K562 (cell line): Measurements from ENCODE around the gene HPGDS. TPM values are rescaled to one million over a fixed set of nuclear protein-coding genes. Genes with fewer than 3 reads are reported as not detected.

ENCODE experiments used
- ATAC-seq: fragments of 200-7000 bp; cut with Tn5 transposase; 3 replicates; pipeline ENCODE4 v1.9.1; 2020; ENCODE audit warnings: moderate library complexity
- BruUV-seq: library from RNA; stranded (reverse); fragments of 400-500 nt; replicated peaks from 2 replicates; lab custom pipeline; 2021; lab: Mats Ljungman, UMichigan
- CTCF ChIA-PET: fragments of 300-600 bp; formaldehyde crosslinking; extraction: SDS; loops from one replicate; lab custom pipeline; 2021; ENCODE audit warnings: low intra/inter-chr PET ratio; lab: Yijun Ruan, JAX
- POLR2A ChIA-PET: fragments of 300-600, 350-650 bp; sonication (Branson Sonifier 250); formaldehyde crosslinking; extraction: SDS; loops from one replicate; lab custom pipeline; 2021; ENCODE audit warnings: antibody characterized with exemption, inconsistent platforms; lab: Yijun Ruan, JAX
- DNase-seq, 4 experiments: peaks; one replicate each; pipeline versions ENCODE4 v3.0.0 to v3.0.0-alpha.2; 2011 to 2018; ENCODE audit warnings: low spot score in 3 of 4, mixed read lengths in 3 of 4; ENCODE audit errors: extremely low read depth in 1 of 4
- FAIRE-seq: peaks from 2 replicates; lab custom pipeline; 2011; peaks lifted over from hg19 to GRCh38; lab: Jason Lieb, UNC
- H2AFZ ChIP-seq: 2 replicates; pipeline ENCODE4 v1.6.0; 2011; ENCODE audit warnings: low read depth, low read length, control low read depth, inconsistent platforms
- H3K27ac ChIP-seq: fragments of 200-600 bp; 3 replicates; pipeline ENCODE4 v1.8.0; 2011; ENCODE audit warnings: low read depth, mild to moderate bottlenecking, control low read depth, inconsistent platforms, low read length, moderate library complexity, mixed read lengths; ENCODE audit errors: extremely low read depth
- H3K27me3 ChIP-seq, 2 experiments: fragments of 300-600 bp in 1 of 2; 2 replicates in 1 of 2; 3 replicates in 1 of 2; pipeline versions ENCODE4 v1.6.0 to v1.8.0; 2011; ENCODE audit warnings: inconsistent platforms in 2 of 2, low read length in 2 of 2, mild to moderate bottlenecking in 1 of 2, mixed read lengths in 1 of 2, moderate library complexity in 1 of 2; ENCODE audit not compliant: control insufficient read depth in 2 of 2, insufficient read depth in 2 of 2
- H3K36me3 ChIP-seq: fragments of 300-600 bp; 3 replicates; pipeline ENCODE4 v1.8.0; 2011; ENCODE audit warnings: mild to moderate bottlenecking, low read length, inconsistent platforms; ENCODE audit not compliant: control insufficient read depth, insufficient read depth
- H3K4me1 ChIP-seq, 2 experiments: fragments of 200-600 bp in 1 of 2; replicated peaks in 1 of 2; 2 replicates in 1 of 2; 3 replicates in 1 of 2; pipeline versions ENCODE4 v1.5.1 to v1.8.0; 2011; ENCODE audit warnings: inconsistent platforms in 2 of 2, low read length in 2 of 2, mild to moderate bottlenecking in 1 of 2, mixed read lengths in 1 of 2, moderate library complexity in 1 of 2; ENCODE audit not compliant: control insufficient read depth in 2 of 2, insufficient read depth in 2 of 2
- H3K4me2 ChIP-seq: 2 replicates; pipeline ENCODE4 v1.6.1; 2011; ENCODE audit warnings: low read length, control low read depth, inconsistent platforms, mixed read lengths; ENCODE audit not compliant: insufficient read depth
- H3K4me3 ChIP-seq: fragments of 200-600 bp; sonication (generic), shearing (Covaris generic); 2 replicates; pipeline ENCODE4 v1.5.1; 2016; ENCODE audit warnings: control low read depth, inconsistent platforms
- H3K79me2 ChIP-seq: fragments of 200-600 bp; 3 replicates; pipeline ENCODE4 v1.8.0; 2011; ENCODE audit warnings: low read length, inconsistent platforms; ENCODE audit not compliant: control insufficient read depth, insufficient read depth
- H3K9ac ChIP-seq, 2 experiments: 2 replicates each; pipeline versions ENCODE4 v1.6.0 to v1.6.1; 2011; ENCODE audit warnings: low read depth in 2 of 2, low read length in 2 of 2, control low read depth in 1 of 2, inconsistent platforms in 1 of 2, mild to moderate bottlenecking in 1 of 2, mixed read lengths in 1 of 2; ENCODE audit not compliant: insufficient read depth in 1 of 2
- H3K9me1 ChIP-seq: one replicate; pipeline ENCODE4 v1.6.0; 2011; ENCODE audit warnings: inconsistent platforms, mild to moderate bottlenecking, low read length, moderate library complexity; ENCODE audit not compliant: control insufficient read depth, insufficient read depth
- H3K9me3 ChIP-seq: replicated peaks from 2 replicates; pipeline ENCODE4 v1.5.1; 2011; ENCODE audit warnings: low read depth, low read length, inconsistent platforms; ENCODE audit not compliant: control insufficient read depth, insufficient read depth
- H4K20me1 ChIP-seq: replicated peaks from 2 replicates; pipeline ENCODE4 v1.6.1; 2011; ENCODE audit warnings: low read length, inconsistent platforms, mixed read lengths; ENCODE audit not compliant: control insufficient read depth, insufficient read depth
- NCOA2 ChIP-seq, 2 experiments: fragments of 450-650 bp; IDR thresholded peaks; 2 replicates each; pipeline ENCODE4 v1.6.1; 2018; ENCODE audit warnings: mild to moderate bottlenecking in 2 of 2, moderate library complexity in 1 of 2; ENCODE audit not compliant: partially characterized antibody in 2 of 2
- SMAD2 ChIP-seq: fragments of 150-350 bp; IDR thresholded peaks from 2 replicates; pipeline ENCODE4 v1.6.1; 2014; ENCODE audit warnings: low read depth, mild to moderate bottlenecking, low read length
- STAT5B ChIP-seq: fragments of 250-450 bp; sonication (Bioruptor Pico); IDR thresholded peaks from 2 replicates; pipeline ENCODE4 v1.8.0; 2021; ENCODE audit warnings: mild to moderate bottlenecking, inconsistent platforms
- THRAP3 ChIP-seq: fragments of 450-650 bp; IDR thresholded peaks from 2 replicates; pipeline ENCODE4 v1.6.1; 2016; ENCODE audit warnings: mild to moderate bottlenecking, inconsistent platforms, borderline replicate concordance
- WGBS: fragments of 100-300 bp; shearing (Covaris generic); methylation state at CpG from one replicate; pipeline ENCODE4 v1.1.6; 2016; ENCODE audit warnings: low coverage, mixed read lengths; ENCODE audit not compliant: insufficient coverage; ENCODE audit errors: missing lambda C conversion rate; 5-methylcytosine and 5-hydroxymethylcytosine counted together
- in situ Hi-C: fragments of 300-500 bp; cut with MboI; formaldehyde crosslinking; loops from 4 replicates; pipeline ENCODE4 v1.15.0; 2018; ENCODE audit warnings: inconsistent platforms, mixed read lengths
- intact Hi-C: fragments of 100-400 bp; cut with micrococcal nuclease; formaldehyde crosslinking; loops from 2 replicates; pipeline ENCODE4 v1.14.2; 2022
- polyA plus RNA-seq, 8 experiments: library from polyadenylated mRNA; depleted of rRNA in 4 of 8; stranded (reverse) in 5 of 8; unstranded in 3 of 8; fragments of >200 nt; fragmentation: Nextera tagmentation in 2 of 8; fragmentation: Illumina TruSeq in 1 of 8; extraction: Ambion mirVana in 2 of 8; extraction: Trizol in 1 of 8; gene quantifications; 2 replicates each; pipeline versions ENCODE4 v1.2.1 to v1.2.3, GENCODE V29; 2011 to 2014; ENCODE audit warnings: inconsistent platforms in 1 of 8, missing spikeins in 1 of 8
- total RNA-seq, 7 experiments: library from RNA; depleted of rRNA in 6 of 7; stranded (reverse); fragments of >200 nt in 6 of 7; fragmentation: Illumina TruSeq in 2 of 7; extraction: Trizol in 2 of 7; gene quantifications; 2 replicates each; pipeline versions ENCODE4 v1.2.1 to v1.2.3, GENCODE V29; 2011 to 2021; ENCODE audit warnings: low replicate concordance in 1 of 7
- TF ChIP-seq, protein P1 (sequence below): fragments of 200-800 bp; sonication (Bioruptor generic); IDR thresholded peaks from 2 replicates; pipeline ENCODE4 v1.6.1; 2016; ENCODE audit warnings: missing genetic modification characterization, missing compliant biosample characterization
- TF ChIP-seq, protein P2 (sequence below): sonication (generic); formaldehyde crosslinking; IDR thresholded peaks from 2 replicates; pipeline ENCODE4 v1.8.1; 2022; ENCODE audit warnings: missing genetic modification reagents

Gene HPGDS
- total and polyA plus RNA-seq, 9 of the 15 experiments (the other 6 are each of a cell fraction or from before 2014, with no cell fraction given), result 0.07 to 0.36 (median 0.14) TPM; not detected in 4

DNA sequence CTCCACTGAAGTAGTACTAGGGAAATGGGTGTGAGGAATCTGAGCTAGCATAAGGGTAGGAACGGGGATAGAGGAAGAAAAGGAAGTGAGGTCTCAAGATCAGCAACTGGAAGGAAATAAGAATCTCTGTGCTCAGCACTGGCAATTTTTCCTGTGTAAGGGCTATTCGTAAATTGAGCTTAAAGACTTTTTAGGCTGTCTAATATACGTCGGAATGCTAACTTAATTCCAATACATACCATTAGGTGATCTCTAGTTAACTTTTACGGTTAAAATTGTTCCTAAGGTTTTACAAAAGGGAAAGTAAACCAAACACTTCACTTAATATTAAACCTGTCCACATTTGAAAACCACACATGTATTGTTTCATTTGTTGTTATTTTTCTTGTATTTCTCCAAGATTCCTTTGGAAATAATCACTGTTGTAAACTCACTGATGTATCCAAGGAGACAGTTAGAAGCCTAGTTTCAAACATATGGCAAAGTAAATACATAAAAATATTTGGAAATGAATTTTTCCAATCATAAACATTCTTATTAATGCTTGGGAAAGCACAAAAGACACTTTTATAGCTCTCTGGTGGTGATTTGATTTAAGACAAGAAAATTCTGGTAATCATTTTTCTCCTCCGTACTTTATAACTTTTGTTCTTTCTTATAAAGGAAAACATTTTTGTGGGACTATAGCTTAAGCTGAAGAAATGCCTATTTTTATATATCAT is 28.1 kb upstream of the HPGDS start:
- H3K9ac ChIP-seq, result no peak overlapping the region
- no peaks in the 10 kb centered on the region for H3K9me1 ChIP-seq
- no peaks in the 10 kb centered on the region for H3K79me2 ChIP-seq
- no peak overlapping the region for H3K4me3 ChIP-seq
- FAIRE-seq, result no peak
- no peak for DNase-seq
- H3K27me3 ChIP-seq, result no peaks in the 10 kb centered on the region
- ATAC-seq, result peak; percentile 40; the same call in 2 of the 3 replicates
- 29% methylated on average over 6 of the region's 6 CpGs for WGBS
- intact Hi-C loops (no loop called here), in situ Hi-C loops (no loop called here)
- TF ChIP-seq SMAD2 (no peak), STAT5B (no peak), NCOA2 (IDR thresholded peaks at IDR 0.05; ENCODE audit: partially characterized antibody in 2 of 2) (no peak), THRAP3 (no peak)
- TF ChIP-seq, protein P1, sequence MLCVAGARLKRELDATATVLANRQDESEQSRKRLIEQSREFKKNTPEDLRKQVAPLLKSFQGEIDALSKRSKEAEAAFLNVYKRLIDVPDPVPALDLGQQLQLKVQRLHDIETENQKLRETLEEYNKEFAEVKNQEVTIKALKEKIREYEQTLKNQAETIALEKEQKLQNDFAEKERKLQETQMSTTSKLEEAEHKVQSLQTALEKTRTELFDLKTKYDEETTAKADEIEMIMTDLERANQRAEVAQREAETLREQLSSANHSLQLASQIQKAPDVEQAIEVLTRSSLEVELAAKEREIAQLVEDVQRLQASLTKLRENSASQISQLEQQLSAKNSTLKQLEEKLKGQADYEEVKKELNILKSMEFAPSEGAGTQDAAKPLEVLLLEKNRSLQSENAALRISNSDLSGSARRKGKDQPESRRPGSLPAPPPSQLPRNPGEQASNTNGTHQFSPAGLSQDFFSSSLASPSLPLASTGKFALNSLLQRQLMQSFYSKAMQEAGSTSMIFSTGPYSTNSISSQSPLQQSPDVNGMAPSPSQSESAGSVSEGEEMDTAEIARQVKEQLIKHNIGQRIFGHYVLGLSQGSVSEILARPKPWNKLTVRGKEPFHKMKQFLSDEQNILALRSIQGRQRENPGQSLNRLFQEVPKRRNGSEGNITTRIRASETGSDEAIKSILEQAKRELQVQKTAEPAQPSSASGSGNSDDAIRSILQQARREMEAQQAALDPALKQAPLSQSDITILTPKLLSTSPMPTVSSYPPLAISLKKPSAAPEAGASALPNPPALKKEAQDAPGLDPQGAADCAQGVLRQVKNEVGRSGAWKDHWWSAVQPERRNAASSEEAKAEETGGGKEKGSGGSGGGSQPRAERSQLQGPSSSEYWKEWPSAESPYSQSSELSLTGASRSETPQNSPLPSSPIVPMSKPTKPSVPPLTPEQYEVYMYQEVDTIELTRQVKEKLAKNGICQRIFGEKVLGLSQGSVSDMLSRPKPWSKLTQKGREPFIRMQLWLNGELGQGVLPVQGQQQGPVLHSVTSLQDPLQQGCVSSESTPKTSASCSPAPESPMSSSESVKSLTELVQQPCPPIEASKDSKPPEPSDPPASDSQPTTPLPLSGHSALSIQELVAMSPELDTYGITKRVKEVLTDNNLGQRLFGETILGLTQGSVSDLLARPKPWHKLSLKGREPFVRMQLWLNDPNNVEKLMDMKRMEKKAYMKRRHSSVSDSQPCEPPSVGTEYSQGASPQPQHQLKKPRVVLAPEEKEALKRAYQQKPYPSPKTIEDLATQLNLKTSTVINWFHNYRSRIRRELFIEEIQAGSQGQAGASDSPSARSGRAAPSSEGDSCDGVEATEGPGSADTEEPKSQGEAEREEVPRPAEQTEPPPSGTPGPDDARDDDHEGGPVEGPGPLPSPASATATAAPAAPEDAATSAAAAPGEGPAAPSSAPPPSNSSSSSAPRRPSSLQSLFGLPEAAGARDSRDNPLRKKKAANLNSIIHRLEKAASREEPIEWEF (CRISPR knock-in tag), result no peak
- TF ChIP-seq, protein P2, sequence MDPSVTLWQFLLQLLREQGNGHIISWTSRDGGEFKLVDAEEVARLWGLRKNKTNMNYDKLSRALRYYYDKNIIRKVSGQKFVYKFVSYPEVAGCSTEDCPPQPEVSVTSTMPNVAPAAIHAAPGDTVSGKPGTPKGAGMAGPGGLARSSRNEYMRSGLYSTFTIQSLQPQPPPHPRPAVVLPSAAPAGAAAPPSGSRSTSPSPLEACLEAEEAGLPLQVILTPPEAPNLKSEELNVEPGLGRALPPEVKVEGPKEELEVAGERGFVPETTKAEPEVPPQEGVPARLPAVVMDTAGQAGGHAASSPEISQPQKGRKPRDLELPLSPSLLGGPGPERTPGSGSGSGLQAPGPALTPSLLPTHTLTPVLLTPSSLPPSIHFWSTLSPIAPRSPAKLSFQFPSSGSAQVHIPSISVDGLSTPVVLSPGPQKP (CRISPR knock-in tag), result no peak
- no peaks in the 10 kb centered on the region for H3K9me3 ChIP-seq
- no peaks in the 10 kb centered on the region for H4K20me1 ChIP-seq
- H2AFZ ChIP-seq, result peak overlapping the region; percentile 81
- POLR2A ChIA-PET, result no interaction called here
- CTCF ChIA-PET, result no interaction called here
- H3K27ac ChIP-seq, result no peak overlapping the region
- H3K4me1 ChIP-seq, result peaks cover 0 to 7% of the 10 kb centered on the region in 2 experiments; a peak in 1 of 5 replicates
- BruUV-seq, result no TSS peak
- peak overlapping the region; percentile 27; the same call in 1 of the 2 replicates for H3K4me2 ChIP-seq
- H3K36me3 ChIP-seq, result no peaks in the 10 kb centered on the region
